ENCODE measurements around the gene INSC.
A peak's percentile ranks its signal among the peaks of the same experiment; 100 is the strongest.

The INSC gene

GRCh38 chr11:15153231-15153630 lies 38.5 kb downstream of the INSC start:
- DNase-seq = no peak

- no peak for DNase-seq
Measured at GRCh38 chr11:15157181-15157580, 42.5 kb downstream of the INSC start.

- no peak for DNase-seq
Measured at GRCh38 chr11:15157606-15158137, 42.9 kb downstream of the INSC start.

GRCh38 chr11:15158351-15159015 lies 43.8 kb downstream of the INSC start:
- DNase-seq = no peak

GRCh38 chr11:15159085-15159484 lies 44.4 kb downstream of the INSC start:
- peak; percentile 3 to 55 for DNase-seq

- no peak for DNase-seq
Measured at GRCh38 chr11:15161790-15162189, 47.1 kb downstream of the INSC start.

- DNase-seq = no peak
Measured at GRCh38 chr11:15163136-15163535, 48.4 kb downstream of the INSC start.

GRCh38 chr11:15166204-15166603 lies 51.5 kb downstream of the INSC start:
- no peak for DNase-seq

GRCh38 chr11:15169815-15170551 lies 55.3 kb downstream of the INSC start:
- DNase-seq = peak; percentile 76 to 80

- no peak for DNase-seq
Measured at GRCh38 chr11:15170698-15171097, 56.0 kb downstream of the INSC start.

GRCh38 chr11:15171956-15172355 lies 57.2 kb downstream of the INSC start:
- no peak for DNase-seq

- DNase-seq = no peak
Measured at GRCh38 chr11:15175831-15176230, 61.1 kb downstream of the INSC start.

- DNase-seq = no peak
Measured at GRCh38 chr11:15176646-15177163, 62.0 kb downstream of the INSC start.

- no peak for DNase-seq
Measured at GRCh38 chr11:15177491-15177890, 62.8 kb downstream of the INSC start.

GRCh38 chr11:15178214-15178613 lies 63.5 kb downstream of the INSC start:
- DNase-seq = no peak

- DNase-seq = no peak
Measured at GRCh38 chr11:15179167-15179566, 64.4 kb downstream of the INSC start.

GRCh38 chr11:15180212-15180792 lies 65.6 kb downstream of the INSC start:
- no peak for DNase-seq

GRCh38 chr11:15182372-15182771 lies 67.6 kb downstream of the INSC start:
- peak in 1 of 2 experiments; percentile 16 for DNase-seq

- no peak for DNase-seq
Measured at GRCh38 chr11:15185021-15185420, 70.3 kb downstream of the INSC start.

- no peak for DNase-seq
Measured at GRCh38 chr11:15186146-15186545, 71.4 kb downstream of the INSC start.

GRCh38 chr11:15189189-15189588 lies 74.5 kb downstream of the INSC start:
- no peak for DNase-seq

GRCh38 chr11:15189641-15190365 lies 75.1 kb downstream of the INSC start:
- DNase-seq = no peak

- DNase-seq = no peak
Measured at GRCh38 chr11:15190611-15191010, 75.9 kb downstream of the INSC start.

Data from NCI-H526 (cell line).